C1 segment of cervical spinal cord (tissue), 14 donors: ENCODE data around the gene ZNF879.
A peak's percentile ranks its signal among the peaks of the same experiment; 100 is the strongest.

ENCODE experiments used
- DNase-seq, 14 donors: peaks; one replicate each; lab custom pipeline; 2025; lab: John Stamatoyannopoulos, UW

The ZNF879 gene

DNA sequence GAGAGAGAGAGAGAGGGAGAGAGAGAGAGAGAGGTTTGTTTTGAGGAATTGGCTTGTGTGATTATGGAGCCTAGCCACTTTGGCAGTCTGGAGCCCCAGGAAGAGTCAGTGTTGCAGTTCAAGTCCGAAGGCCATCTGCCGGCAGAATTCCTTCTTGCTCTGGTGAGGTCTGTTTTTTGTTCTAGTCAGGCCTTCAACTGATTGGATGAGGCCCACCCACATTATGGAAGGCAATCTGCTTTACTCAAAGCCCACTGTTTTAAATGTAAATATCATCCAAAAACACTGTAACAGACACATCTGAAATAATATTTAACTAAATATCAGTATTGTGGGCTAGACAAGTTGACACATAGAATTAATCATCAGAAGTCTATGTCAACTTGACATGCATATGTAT, 17.0 kb upstream of the ZNF879 start:
- no peak for DNase-seq

DNA sequence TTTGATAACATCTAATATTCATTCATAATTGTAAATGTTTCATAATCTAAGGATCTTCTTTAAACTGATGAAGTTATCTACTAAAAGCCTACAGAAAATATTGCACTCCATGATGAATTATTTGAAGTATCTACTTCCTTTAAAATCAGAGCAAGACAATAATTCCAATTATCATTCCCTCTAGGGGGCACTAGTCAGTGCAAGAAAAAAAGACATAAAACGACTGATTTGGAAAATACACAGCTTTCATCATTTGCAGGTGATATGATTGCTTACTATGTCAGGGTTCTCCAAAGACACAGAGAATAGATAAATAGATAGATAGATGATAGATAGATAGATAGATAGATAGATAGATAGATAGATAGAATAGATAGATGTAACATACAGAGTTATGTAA, 14.9 kb upstream of the ZNF879 start:
- DNase-seq: no peak

DNA sequence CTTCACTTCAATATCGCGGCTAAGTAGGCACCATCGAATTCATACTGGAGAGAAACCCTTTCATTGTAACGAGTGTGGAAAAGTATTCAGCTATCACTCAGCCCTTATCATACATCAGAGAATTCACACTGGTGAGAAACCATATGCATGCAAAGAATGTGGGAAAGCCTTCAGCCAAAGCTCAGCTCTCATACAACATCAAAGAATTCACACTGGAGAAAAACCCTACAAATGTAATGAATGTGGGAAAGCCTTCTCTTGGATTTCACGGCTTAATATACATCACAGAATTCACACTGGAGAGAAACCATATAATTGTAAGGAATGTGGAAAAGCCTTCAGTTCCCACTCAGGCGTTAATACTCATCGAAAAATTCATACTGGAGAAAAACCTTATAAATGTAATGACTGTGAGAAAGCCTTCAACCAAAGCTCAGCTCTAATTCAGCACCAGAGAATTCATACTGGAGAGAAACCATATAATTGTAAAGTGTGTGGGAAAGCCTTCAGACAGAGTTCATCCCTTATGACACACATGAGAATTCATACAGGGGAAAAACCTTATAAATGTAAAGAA, 9.5 kb downstream of the ZNF879 start:
- no peak for DNase-seq

DNA sequence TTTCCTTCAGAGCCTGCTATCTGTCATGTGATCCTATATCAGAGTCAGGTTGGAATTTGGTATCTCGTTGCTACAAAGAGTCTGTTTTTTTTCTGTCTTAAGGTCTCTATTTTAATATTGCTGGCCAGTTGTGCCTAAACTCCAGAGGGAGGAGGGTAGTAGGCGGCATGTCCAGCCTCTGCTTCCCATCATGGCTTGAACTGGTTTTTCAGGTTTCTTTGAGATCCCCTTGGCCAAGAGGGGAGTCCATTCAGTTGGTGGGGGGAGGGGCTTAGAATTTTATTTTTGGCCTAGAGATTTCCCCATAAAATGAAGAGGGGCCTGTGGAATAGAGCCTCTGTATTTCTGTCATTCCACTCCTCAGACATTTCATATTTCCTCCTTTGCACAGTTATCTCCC, 21.2 kb downstream of the ZNF879 start:
- no peak for DNase-seq

DNA sequence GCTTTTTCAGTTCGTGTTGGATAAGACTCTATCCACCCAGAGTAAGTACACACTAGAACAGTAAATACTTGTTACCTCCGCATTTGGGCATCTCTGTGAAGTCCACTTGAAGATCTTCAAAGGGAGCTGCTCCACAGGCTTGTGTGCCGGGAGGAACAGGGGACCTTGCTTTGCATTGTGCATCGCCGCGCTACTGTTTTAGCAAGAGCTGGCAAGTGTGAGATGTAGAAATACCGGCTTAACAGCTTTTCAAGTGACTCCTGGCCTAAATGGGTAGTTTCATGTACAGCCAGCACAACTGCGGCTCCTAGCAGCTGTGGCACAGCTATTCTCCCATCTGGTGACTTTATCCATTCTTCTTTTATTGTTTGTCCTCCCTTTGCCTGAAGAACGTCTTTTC, 28.2 kb downstream of the ZNF879 start:
- no peak for DNase-seq

DNA sequence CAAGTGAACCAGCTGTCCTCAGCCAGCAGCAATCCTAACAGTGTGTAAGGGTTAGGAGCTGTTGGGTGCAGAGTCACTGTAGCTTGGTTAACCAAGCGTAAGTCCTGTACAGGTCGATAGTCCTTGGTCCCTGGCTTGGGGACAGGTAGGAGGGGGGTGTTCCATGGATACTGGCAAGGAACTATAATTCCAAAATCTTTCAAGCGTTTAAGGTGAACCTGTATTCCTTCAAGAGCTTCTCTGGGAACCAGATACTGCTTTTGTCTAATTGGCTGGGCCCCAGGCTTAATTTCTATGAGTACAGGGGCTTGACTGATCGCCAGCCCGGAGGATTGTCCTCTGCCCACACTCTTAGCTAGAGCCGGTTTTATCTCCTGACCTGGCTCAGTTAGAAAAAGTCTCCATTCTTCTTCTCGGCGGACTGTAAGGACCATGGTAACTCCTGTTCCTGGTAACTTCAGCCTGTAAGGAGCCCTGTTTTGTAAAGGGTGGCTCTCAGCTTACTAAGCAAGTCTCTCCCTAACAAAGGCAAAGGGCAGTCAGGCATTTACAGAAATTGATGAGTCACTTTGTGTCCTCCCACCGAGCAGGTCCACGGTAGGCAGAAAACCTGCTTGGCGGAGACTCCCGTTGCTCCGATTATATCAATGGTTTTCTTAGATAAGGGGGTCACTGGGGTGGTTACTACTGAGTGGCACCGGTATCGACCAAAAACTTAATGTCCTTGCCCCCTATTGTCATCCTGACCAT, 30.6 kb downstream of the ZNF879 start:
- no peak for DNase-seq

DNA sequence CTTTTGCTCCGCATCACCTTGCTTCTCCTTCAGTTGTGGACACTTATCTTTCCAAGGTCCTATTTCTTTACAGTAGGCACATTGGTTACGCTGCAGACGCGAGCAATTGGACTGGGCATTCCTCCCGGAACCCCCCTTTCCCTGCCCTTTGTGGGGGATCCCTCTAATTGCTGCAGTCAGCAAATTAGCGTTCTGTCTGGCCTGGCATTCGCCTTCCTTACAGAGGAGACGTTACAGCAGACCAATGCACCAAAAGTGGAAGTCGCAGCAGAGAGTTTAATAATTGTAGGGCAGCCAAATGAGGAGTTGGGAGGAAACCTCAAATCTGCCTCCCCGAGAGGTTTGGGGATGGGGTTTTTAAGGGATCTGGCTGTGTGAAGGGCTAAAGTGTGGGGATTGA, 31.3 kb downstream of the ZNF879 start:
- no peak for DNase-seq

DNA sequence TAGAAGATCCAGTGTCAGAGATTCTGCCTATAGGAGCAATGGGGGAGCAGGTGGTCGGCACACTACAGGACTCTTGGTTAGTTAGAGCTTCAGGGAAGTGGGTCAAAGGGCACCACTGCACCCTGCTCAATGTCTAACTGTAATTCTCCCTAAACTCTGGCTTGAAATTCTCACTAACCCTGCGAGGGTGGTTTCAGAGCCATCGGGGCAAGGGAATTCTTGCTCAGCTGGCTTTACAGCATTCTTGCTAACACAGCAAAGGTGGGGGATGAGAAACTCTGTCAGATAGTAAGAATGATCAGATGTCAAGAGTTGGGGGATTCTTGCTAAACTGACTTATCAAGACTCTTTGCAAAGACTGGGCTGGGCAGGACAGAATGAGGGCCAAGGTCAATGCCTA, 31.8 kb downstream of the ZNF879 start:
- DNase-seq: no peak

DNA sequence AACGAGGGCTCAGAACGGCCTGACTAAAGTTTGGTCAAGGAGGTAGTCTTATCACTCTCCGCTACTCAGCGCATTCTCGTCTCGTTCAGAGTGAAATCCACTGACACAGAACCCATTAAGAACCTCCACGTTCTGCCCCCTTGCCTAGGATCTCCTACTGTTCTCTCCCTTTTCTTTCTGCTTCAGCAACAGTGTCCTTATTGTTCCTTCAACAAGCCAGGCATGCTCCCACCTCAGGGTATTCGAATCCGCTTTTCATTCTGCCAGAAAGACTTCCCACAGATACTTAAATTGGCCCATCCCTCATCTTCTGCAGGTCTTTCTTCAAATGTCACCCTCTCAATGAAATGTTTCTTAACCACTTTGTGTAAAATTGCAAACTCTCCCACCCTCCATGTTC, 32.2 kb downstream of the ZNF879 start:
- DNase-seq: no peak

DNA sequence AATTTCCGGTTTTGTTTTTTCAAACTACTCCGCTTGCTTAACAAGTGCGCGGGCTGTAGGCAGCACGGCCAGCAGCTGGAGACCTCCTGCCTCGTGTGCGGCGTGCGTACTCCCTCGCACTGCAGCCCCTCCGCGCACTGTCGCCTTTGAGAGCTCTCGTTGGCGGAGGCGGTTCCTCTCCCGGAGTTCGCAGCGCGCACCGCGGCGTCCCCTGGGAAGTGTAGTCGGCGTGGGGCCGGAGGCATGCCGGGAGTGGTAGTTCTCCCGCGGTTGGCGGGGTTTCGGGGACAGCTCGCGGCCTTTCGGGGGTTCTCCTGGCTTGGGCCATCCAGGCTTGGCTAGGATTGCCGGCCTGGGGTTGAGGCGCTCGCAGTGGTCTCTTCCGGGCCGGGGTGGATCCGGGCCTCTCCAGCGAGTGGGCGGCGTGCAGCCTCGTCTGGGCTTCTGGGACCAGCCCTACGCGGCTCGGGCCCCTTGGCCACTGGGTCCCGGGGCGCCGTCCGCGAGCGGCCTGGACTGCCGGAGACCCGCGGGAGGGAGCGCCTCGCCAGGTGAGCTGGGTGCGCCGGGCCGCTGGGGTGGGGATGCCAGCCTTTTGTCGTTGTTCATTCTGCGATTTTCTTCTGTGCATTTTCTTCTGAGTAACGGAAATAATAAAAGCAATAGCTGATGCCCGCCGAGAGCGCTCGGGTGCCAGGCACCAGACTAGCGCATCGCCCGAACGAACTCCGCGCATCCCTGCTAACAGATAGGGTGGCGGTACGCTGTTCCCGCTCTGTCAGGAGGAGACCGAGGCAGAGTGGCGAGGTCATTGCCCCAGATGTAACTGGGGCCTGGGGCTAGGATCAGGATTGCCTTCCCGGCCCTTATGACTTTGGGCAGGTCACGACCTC, 36.8 kb downstream of the ZNF879 start, which contains the start of gene ZNF354C:
TSS of gene ZNF354C (plus strand) at position 258 of the 893 bp plus-strand sequence. CDS start 1,696 bp downstream, outside the sequence.
- peak; percentile 28 to 90 (median 78) for DNase-seq

DNA sequence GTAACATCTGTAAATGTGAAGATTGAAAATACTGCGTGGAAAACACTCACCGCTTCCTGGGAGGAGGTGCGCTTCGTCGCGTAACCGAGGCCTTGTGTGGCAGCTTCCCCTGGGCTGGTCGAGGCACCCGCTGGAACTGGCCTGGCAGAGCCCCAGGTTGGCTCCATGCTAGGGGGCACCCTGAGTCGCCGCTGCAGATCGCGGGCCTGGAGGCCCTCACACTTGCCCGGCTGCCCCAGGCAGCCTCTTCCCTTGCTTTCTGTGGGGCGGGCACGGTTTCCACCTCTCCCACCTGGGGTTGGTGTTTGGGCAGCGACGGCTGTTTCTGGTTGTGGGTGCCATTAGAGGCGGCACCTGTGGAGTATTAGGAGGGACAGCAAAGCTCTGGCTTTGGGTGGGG, 37.4 kb downstream of the ZNF879 start:
- peak in 1 of 14 donors; percentile 26 for DNase-seq

DNA sequence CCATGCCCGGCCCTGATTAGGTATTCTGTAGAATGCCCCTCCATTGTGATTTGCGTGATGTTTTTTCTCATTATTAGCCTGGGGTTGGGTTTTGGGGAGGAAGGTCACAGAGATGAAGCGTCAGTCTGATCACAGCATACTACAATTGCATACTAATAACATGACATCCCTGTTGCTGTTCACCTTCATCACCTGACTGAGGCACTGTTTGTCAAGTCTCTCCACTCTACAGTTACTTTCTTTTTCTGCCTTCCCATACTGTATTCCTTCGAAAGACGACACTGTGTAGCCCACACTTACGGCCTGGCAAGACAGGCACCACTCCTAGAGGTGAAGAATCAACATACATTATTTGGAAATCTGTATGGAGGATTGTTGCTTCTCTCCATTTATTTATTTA, 42.1 kb downstream of the ZNF879 start:
- DNase-seq: no peak

DNA sequence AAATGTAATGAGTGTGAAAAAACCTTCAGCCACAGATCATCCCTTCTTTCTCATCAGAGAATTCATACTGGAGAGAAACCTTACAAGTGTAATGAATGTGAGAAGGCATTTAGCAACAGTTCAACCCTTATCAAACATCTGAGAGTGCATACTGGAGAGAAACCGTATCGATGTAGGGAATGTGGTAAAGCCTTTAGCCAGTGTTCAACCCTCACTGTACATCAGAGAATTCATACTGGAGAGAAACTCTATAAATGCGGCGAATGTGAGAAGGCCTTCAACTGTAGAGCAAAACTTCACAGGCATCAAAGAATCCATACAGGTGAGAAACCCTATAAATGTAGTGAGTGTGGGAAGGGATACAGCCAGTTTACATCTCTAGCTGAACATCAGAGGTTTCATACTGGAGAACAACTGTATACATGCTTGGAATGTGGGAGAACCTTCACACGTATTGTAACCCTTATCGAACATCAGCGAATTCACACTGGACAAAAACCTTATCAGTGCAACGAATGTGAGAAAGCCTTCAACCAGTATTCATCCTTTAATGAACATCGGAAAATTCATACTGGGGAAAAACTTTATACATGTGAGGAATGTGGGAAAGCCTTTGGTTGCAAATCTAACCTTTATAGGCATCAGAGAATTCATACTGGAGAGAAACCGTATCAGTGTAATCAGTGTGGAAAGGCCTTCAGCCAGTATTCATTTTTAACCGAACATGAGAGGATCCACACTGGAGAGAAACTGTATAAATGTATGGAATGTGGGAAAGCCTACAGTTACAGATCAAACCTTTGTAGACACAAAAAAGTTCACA, 55.8 kb downstream of the ZNF879 start:
- no peak for DNase-seq

DNA sequence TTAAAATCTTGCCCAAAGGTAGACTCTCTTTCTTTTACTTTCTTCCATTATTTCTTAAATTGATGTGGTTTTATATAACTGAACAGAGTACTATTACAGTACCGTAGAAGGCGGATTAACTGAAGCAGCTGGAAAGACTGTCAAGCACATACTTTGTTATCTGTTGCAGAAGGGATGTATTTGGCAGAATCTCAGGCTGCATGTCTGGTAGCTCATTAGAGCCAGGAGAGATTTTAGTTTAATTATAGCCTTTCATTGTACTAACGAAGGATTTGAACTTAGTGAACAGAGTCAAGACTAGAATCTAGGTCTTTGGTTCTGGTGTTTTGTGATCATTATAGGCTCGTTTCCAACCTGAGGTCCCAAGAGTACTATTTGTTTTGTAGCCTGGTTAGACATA, 57.1 kb downstream of the ZNF879 start:
- no peak for DNase-seq
